Kidney epithelial cell (primary cell): ENCODE measurements around the gene TERT. TPM values are rescaled to one million over a fixed set of nuclear protein-coding genes. Genes with fewer than 3 reads are reported as not detected.

Experiments
- DNase-seq: peaks from one replicate; pipeline ENCODE4 v3.0.0-alpha.2; 2010; ENCODE audit warnings: low read depth
- H3K27me3 ChIP-seq: 2 replicates; pipeline ENCODE4 v1.6.0; 2011; ENCODE audit warnings: low read length; ENCODE audit not compliant: control insufficient read depth, insufficient read depth
- H3K36me3 ChIP-seq: 2 replicates; pipeline ENCODE4 v1.5.1; 2011; ENCODE audit warnings: low read length; ENCODE audit not compliant: control insufficient read depth, insufficient read depth
- H3K4me3 ChIP-seq: 2 replicates; pipeline ENCODE4 v1.5.1; 2011; ENCODE audit warnings: low read depth, mild to moderate bottlenecking, control low read depth, low read length
- total RNA-seq: library from RNA; depleted of rRNA; stranded (reverse); fragments of >200 nt; gene quantifications from 2 replicates; pipeline ENCODE4 v1.2.3, GENCODE V29; 2015
- TF ChIP-seq, protein P1 (sequence below): IDR thresholded peaks from 2 replicates; pipeline ENCODE4 v1.5.1; 2011; ENCODE audit warnings: mild to moderate bottlenecking, moderate library complexity, low read length, control low read depth, inconsistent platforms; ENCODE audit not compliant: insufficient read depth, poor library complexity, severe bottlenecking

The TERT gene
- total RNA-seq, 1 donor from 2014 or later = not detected

DNA sequence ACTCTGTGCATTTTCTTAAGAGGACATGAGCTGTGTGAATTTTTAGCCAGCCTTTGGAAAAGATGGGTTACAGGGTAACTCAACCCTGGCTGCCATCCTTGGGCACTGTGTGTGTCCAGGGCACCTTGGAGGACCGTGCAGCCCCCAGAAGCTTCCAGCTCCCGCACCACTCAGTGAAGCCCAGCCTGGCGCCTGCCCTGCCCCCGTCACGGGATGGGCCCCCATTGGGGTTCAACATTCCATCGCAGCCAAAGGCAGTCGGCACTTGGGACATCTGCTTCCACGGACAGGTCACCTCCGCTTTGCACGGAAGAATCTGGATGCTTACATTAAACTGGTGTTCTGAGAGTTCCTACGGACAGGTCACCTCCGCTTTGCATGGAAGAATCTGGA lies 71.6 kb downstream of the TERT start:
- H3K36me3 ChIP-seq = no peaks in the 10 kb centered on the region
- no peak overlapping the region for H3K4me3 ChIP-seq
- TF ChIP-seq, protein P1, sequence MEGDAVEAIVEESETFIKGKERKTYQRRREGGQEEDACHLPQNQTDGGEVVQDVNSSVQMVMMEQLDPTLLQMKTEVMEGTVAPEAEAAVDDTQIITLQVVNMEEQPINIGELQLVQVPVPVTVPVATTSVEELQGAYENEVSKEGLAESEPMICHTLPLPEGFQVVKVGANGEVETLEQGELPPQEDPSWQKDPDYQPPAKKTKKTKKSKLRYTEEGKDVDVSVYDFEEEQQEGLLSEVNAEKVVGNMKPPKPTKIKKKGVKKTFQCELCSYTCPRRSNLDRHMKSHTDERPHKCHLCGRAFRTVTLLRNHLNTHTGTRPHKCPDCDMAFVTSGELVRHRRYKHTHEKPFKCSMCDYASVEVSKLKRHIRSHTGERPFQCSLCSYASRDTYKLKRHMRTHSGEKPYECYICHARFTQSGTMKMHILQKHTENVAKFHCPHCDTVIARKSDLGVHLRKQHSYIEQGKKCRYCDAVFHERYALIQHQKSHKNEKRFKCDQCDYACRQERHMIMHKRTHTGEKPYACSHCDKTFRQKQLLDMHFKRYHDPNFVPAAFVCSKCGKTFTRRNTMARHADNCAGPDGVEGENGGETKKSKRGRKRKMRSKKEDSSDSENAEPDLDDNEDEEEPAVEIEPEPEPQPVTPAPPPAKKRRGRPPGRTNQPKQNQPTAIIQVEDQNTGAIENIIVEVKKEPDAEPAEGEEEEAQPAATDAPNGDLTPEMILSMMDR = no peak
- DNase-seq = no peak
- H3K27me3 ChIP-seq = peaks cover 22% of the 10 kb centered on the region

DNA sequence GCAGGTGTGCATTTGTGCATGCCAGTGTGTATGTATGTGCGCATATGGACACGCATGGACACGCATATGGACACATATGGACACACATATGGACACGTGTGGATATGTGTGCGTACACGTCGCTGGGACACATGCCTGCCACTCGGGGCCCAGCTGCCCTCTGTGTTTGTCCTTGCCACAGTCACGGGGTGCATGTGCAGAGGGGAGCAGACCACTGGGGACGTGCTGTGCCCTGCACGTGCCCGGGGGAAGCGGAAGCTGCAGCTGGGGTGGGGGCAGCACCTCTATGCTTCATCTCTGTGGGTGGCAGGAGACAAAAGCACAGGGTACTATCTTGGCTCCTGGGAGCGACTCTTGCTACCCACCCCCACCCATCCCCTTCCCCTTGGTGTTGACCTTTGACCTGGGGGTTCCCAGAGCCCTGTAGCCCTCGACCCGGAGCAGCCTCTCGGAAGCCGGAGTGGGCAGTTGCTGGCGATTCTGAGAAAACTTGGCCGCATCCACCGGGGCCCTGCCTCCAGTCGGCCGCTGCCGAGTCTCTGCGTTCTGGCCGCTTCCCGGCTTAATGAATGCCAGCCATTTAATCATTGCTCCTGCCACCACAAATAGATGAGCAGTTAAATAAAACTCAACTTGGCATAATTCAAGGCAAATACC lies 72.1 kb downstream of the TERT start:
- DNase-seq = no peak
- Histone ChIP-seq H3K36me3 (no peaks in the 10 kb centered on the region), H3K27me3 (peaks cover 19% of the 10 kb centered on the region), H3K4me3 (no peak overlapping the region)
- TF ChIP-seq, protein P1 = no peak

DNA sequence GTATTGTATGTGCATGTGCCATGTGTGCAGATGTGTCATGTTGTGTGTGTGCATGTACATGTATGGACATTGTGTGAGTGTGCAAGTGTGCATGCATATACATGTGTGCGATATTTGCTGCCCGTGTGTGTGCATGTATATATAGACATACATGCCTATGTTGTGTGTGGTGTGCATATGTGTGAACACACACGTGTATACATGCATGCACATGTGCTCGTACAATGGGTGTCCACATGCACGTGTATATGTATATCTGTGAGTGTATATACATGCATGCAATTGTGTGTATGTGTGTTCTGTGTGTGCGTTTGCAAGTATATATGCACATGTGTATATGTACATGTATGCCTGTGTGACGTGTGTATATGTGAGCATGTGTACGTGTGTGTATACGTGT lies 72.7 kb downstream of the TERT start:
- TF ChIP-seq, protein P1 = no peak
- H3K4me3 ChIP-seq = no peak overlapping the region
- peaks cover 17% of the 10 kb centered on the region for H3K27me3 ChIP-seq
- DNase-seq = no peak
- H3K36me3 ChIP-seq = no peaks in the 10 kb centered on the region

DNA sequence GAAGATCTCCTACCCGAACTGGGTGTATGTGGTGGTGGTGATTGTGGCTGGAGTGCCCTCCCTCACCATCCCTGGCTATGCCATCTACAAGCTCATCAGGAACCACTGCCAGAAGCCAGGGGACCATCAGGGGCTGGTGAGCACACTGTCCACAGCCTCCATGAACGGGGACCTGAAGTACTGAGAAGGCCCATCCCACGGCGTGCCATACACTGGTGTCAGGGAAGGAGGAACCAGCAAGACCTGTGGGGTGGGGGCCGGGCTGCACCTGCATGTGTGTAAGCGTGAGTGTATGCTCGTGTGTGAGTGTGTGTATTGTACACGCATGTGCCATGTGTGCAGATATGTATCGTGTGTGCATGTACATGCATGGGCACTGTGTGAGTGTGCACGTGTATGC lies 73.1 kb downstream of the TERT start:
- peaks cover 15% of the 10 kb centered on the region for H3K27me3 ChIP-seq
- H3K4me3 ChIP-seq = no peak overlapping the region
- no peak for DNase-seq
- no peaks in the 10 kb centered on the region for H3K36me3 ChIP-seq
- TF ChIP-seq, protein P1 = no peak

DNA sequence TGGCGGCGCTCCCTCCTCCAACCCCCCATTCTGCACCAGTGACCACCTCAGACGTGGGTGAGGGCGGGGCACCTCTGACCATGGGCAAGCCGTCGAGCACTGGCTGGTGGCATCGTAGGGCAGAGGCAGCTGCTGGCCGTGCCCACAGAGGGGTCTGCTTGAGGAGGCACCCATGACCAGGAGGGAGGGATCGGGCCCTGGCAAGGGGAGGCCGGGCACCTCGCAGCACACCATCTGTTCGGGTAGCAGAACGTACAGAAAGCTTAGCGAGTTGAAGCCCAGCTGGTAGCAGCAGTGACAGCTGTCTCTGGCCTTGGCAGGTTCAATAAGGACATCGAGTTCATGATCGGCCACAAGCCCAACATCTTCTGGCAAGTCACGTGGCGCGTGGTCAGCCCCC lies 74.0 kb downstream of the TERT start:
- Histone ChIP-seq H3K4me3 (no peak overlapping the region), H3K36me3 (no peaks in the 10 kb centered on the region), H3K27me3 (peaks cover 7% of the 10 kb centered on the region)
- no peak for DNase-seq
- TF ChIP-seq, protein P1 = no peak

DNA sequence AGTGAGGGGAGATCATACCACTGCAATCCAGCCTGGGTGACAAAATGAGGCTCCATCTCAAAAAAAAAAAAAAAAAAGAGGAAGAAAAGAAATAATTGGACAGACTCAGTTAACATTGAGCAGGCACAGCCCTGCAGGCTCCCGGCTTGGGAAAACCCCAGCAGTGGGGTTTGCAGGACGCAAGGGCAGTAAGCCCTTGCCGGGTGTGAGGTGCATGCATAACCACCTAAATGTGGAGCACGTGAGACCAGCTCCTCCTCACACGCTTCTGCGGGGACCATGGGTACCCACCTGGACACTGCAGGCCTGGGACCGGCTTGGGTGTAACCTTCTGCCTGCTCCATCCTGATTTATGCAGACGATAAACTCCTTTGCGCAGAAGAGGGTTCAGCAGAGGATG lies 74.5 kb downstream of the TERT start:
- Histone ChIP-seq H3K4me3 (no peak overlapping the region), H3K36me3 (no peaks in the 10 kb centered on the region), H3K27me3 (peaks cover 2% of the 10 kb centered on the region)
- DNase-seq = no peak
- TF ChIP-seq, protein P1 = no peak
